Gastroesophageal sphincter (tissue), 3 donors: ENCODE results near the gene RAB27B.

Source experiments
- CTCF ChIP-seq, 4 experiments: fragments of 200-600 bp in 2 of 4; fragments of 450-650 bp in 2 of 4; sonication (generic) in 1 of 4; IDR thresholded peaks; one replicate each; pipeline ENCODE4 v1.5.1; 2017 to 2019; ENCODE audit warnings: antibody characterized with exemption in 4 of 4, mild to moderate bottlenecking in 2 of 4, moderate library complexity in 2 of 4
- EP300 ChIP-seq: sonication (generic); formaldehyde crosslinking; IDR thresholded peaks from one replicate; pipeline ENCODE4 v1.6.1; 2017; ENCODE audit warnings: antibody characterized with exemption, mild to moderate bottlenecking
- POLR2AphosphoS5 ChIP-seq: sonication (generic); formaldehyde crosslinking; IDR thresholded peaks from one replicate; pipeline ENCODE4 v1.6.1; 2017; ENCODE audit warnings: antibody characterized with exemption

DNA sequence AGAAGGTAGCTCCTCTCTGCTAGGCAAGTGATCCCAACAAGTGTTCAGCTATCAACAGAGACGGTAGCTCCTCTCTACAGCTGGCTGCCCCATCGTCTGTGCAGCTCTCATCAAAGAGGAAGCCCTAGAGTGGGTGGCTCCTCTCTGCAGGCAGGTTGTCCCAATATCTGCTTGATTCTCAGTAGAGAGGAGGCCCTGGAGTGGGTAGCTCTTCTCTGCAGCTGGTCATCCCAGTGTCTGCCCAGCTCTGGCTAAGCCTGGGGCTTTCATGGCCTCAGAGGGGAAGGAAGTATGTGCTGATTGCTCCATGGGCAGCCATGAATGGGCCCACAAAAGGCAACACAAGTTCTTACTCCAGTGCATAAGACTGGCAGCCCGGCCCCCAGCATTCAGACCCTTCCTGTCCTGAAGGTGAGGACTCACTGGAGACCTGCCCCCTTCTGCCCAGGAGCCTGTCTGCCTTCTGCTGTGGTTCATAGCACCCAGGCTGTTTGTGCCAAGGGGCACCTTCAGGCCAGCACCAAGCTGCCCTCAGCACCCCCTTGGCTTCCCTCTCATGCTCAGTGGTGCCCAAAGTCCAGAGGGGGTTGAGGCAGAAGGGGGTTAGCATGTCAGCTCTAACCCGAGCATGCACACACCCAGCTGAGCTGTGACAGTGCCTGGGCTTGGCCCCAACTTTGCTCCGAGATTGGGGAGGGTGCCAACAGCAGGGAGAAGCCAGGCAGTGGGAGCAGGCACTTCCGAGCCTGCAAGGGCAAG, 82.1 kb downstream of the RAB27B start:
- TF ChIP-seq CTCF (IDR thresholded peaks at IDR 0.05): no peak
- no peak for TF ChIP-seq EP300
- no peak for TF ChIP-seq POLR2AphosphoS5
